Heart right ventricle (tissue), 16 donors: Measurements from ENCODE around the gene KRTAP20-3. TPM values are rescaled to one million over a fixed set of nuclear protein-coding genes. Genes with fewer than 3 reads are reported as not detected.

ENCODE experiments used
- ATAC-seq, 8 donors: fragments of 200-7000 bp; cut with Tn5 transposase; one replicate each; pipeline ENCODE4 v1.9.1; 2020; ENCODE audit warnings: mild to moderate bottlenecking in 8 of 8, moderate library complexity in 8 of 8, moderate number of reproducible peaks in 1 of 8
- DNase-seq, 2 donors: peaks; one replicate each; pipeline ENCODE4 v3.0.0-alpha.2; 2020
- H3K27ac ChIP-seq, 10 donors: fragments of 200-600 bp; sonication (generic) in 2 of 10; one replicate each; pipeline versions ENCODE4 v1.5.0 to v1.8.0; 2020 to 2022; ENCODE audit warnings: mild to moderate bottlenecking in 3 of 10
- H3K27me3 ChIP-seq, 7 donors: fragments of 200-600 bp; one replicate each; pipeline ENCODE4 v1.8.0; 2021 to 2022; ENCODE audit warnings: mild to moderate bottlenecking in 2 of 7
- H3K36me3 ChIP-seq, 9 donors: fragments of 200-600 bp; sonication (generic) in 1 of 9; one replicate each; pipeline versions ENCODE4 v1.5.0 to v1.8.0; 2020 to 2022; ENCODE audit warnings: mild to moderate bottlenecking in 2 of 9
- H3K4me1 ChIP-seq, 9 donors: fragments of 200-600 bp; sonication (generic) in 1 of 9; one replicate each; pipeline versions ENCODE4 v1.5.0 to v1.8.0; 2020 to 2022; ENCODE audit warnings: mild to moderate bottlenecking in 4 of 9
- H3K4me3 ChIP-seq, 10 donors: fragments of 200-600 bp; sonication (generic) in 2 of 10; one replicate each; pipeline versions ENCODE4 v1.5.0 to v1.8.0; 2020 to 2022; ENCODE audit warnings: mild to moderate bottlenecking in 7 of 10, moderate library complexity in 2 of 10
- H3K9me3 ChIP-seq, 11 donors: fragments of 200-600 bp in 10 of 11; sonication (generic) in 2 of 11; one replicate each; pipeline versions ENCODE4 v1.5.0 to v1.8.0; 2013 to 2022; ENCODE audit warnings: mild to moderate bottlenecking in 2 of 11, control low read depth in 1 of 11, moderate library complexity in 1 of 11
- WGBS, 2 donors: extraction: QIAGEN DNeasy Blood & Tissue Kit; methylation state at CpG; one replicate each; pipeline ENCODE4 v1.1.7; 2013; ENCODE audit warnings: inconsistent platforms in 1 of 2; 5-methylcytosine and 5-hydroxymethylcytosine counted together
- intact Hi-C, 10 donors: fragments of 100-400 bp; cut with DNase I; formaldehyde crosslinking; loops; one replicate each; pipeline versions ENCODE4 v1.11.1 to v1.14.2; 2022
- polyA plus RNA-seq, 2 donors: library from polyadenylated mRNA; stranded (reverse); fragments of 200-250 nt; gene quantifications; one replicate each; pipeline ENCODE4 v1.2.3, GENCODE V29; 2013
- total RNA-seq, 10 donors: library from RNA; stranded (reverse); fragmentation: NEBNext Ultra II Directional in 3 of 10; extraction: Animal tissue kit (Norgen Biotek cat#: 25700) in 3 of 10; gene quantifications; one replicate each; pipeline versions ENCODE4 v1.2.1 to v1.2.4, GENCODE V29; 2021 to 2023
- TF ChIP-seq, protein P1 (sequence below), 9 donors: fragments of 200-600 bp; sonication (generic) in 2 of 9; IDR thresholded peaks; one replicate each; pipeline versions ENCODE4 v1.5.0 to v1.8.0; 2021 to 2022; ENCODE audit warnings: antibody characterized with exemption in 9 of 9, mild to moderate bottlenecking in 5 of 9, moderate library complexity in 1 of 9
- donor health status: Arrhythmogenic right ventricular cardiomyopathy.
- donor health status: ischemic (EF 13 %, LVEDD 7.1; RV severe dilation, severe dysfunction).
- donor health status: healthy with polysubstance abuse.
- donor health status: DM: no; HTN: yes; CAD: no.
- donor health status: DM: no; HTN: no; CAD: no.
- donor health status: ischemic (EF 25% LVEDD 6.9; RV normal size, moderate dysfunction).
- donor health status: ischemic (EF 25% LVEDD 5.7; RV mildly dilated, moderate dysfunction).
- donor health status: healthy.
- donor health status: DM: yes; HTN: yes; CAD: no.
- donor health status: Ischemic cardiomyopathy.
- donor health status: ischemic (EF 35%, LVEDD 5.7; RV mildly dilated, moderate dysfunction).
- donor health status: nonischemic (EF 11% LVEDD 7.7; RV severe dilation, severe dysfunction).
- donor health status: DM: yes; HTN: yes; CAD: no.
- donor health status: PGD.
- donor health status: ischemic (EF 29% LVEDD 5.4; RV normal size, mild dysfunction).
- donor health status: nonischemic (EF 23%, LVEDD 6.1; RV moderate dilation, normal function).

KRTAP20-3 gene
- total and polyA plus RNA-seq, 12 donors, result not detected

- DNase-seq (no peak), ATAC-seq (no peak)
- Histone ChIP-seq H3K36me3 (no peaks in the 10 kb centered on the region), H3K4me1 (no peaks in the 10 kb centered on the region), H3K27me3 (no peaks in the 10 kb centered on the region), H3K9me3 (peaks cover 0 to 16% (median 3%) of the 10 kb centered on the region in 11 donors), H3K4me3 (no peak overlapping the region), H3K27ac (no peak overlapping the region)
- TF ChIP-seq, protein P1, sequence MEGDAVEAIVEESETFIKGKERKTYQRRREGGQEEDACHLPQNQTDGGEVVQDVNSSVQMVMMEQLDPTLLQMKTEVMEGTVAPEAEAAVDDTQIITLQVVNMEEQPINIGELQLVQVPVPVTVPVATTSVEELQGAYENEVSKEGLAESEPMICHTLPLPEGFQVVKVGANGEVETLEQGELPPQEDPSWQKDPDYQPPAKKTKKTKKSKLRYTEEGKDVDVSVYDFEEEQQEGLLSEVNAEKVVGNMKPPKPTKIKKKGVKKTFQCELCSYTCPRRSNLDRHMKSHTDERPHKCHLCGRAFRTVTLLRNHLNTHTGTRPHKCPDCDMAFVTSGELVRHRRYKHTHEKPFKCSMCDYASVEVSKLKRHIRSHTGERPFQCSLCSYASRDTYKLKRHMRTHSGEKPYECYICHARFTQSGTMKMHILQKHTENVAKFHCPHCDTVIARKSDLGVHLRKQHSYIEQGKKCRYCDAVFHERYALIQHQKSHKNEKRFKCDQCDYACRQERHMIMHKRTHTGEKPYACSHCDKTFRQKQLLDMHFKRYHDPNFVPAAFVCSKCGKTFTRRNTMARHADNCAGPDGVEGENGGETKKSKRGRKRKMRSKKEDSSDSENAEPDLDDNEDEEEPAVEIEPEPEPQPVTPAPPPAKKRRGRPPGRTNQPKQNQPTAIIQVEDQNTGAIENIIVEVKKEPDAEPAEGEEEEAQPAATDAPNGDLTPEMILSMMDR (IDR thresholded peaks at IDR 0.05), result no peak
- WGBS, 2 donors, result 53 to 60% methylated on average over 7 of the region's 7 CpGs
- intact Hi-C loops, result loop anchor here in 1 of 10 donors (5.0 kb wide), 1 partner anchor 33 kb away; no protein-coding TSS in a partner anchor
Observed at GRCh38 chr21:30689822-30690221, 47.2 kb downstream of the KRTAP20-3 start.

Other genes starting within 250 kb of the KRTAP20-3 start
- gene KRTAP13-1, start 246.8 kb upstream of the KRTAP20-3 start, total RNA-seq, result not detected
- gene KRTAP13-1, start 246.8 kb upstream of the KRTAP20-3 start, polyA plus RNA-seq, result not detected
- gene KRTAP13-3, start 216.9 kb upstream of the KRTAP20-3 start, total RNA-seq, result not detected
- gene KRTAP13-3, start 216.9 kb upstream of the KRTAP20-3 start, polyA plus RNA-seq, result not detected
- not detected for gene KRTAP13-4, start 212.6 kb upstream of the KRTAP20-3 start, total RNA-seq
- not detected for gene KRTAP13-4, start 212.6 kb upstream of the KRTAP20-3 start, polyA plus RNA-seq
- gene KRTAP15-1, start 202.6 kb upstream of the KRTAP20-3 start, total RNA-seq, result not detected
- gene KRTAP15-1, start 202.6 kb upstream of the KRTAP20-3 start, polyA plus RNA-seq, result not detected
- gene KRTAP19-1, start 162.5 kb upstream of the KRTAP20-3 start, total RNA-seq, result not detected
- gene KRTAP19-1, start 162.5 kb upstream of the KRTAP20-3 start, polyA plus RNA-seq, result not detected
- gene KRTAP19-2, start 155.4 kb upstream of the KRTAP20-3 start, total RNA-seq, result not detected
- not detected for gene KRTAP19-2, start 155.4 kb upstream of the KRTAP20-3 start, polyA plus RNA-seq
- gene KRTAP19-3, start 150.9 kb upstream of the KRTAP20-3 start, total RNA-seq, result not detected
- gene KRTAP19-3, start 150.9 kb upstream of the KRTAP20-3 start, polyA plus RNA-seq, result not detected
- gene KRTAP19-4, start 145.7 kb upstream of the KRTAP20-3 start, total RNA-seq, result not detected
- gene KRTAP19-4, start 145.7 kb upstream of the KRTAP20-3 start, polyA plus RNA-seq, result not detected
- not detected for gene KRTAP19-5, start 140.7 kb upstream of the KRTAP20-3 start, total RNA-seq
- gene KRTAP19-5, start 140.7 kb upstream of the KRTAP20-3 start, polyA plus RNA-seq, result not detected
- not detected for gene KRTAP19-6, start 101.0 kb upstream of the KRTAP20-3 start, total RNA-seq
- not detected for gene KRTAP19-6, start 101.0 kb upstream of the KRTAP20-3 start, polyA plus RNA-seq
- not detected for gene KRTAP19-7, start 81.5 kb upstream of the KRTAP20-3 start, total RNA-seq
- gene KRTAP19-7, start 81.5 kb upstream of the KRTAP20-3 start, polyA plus RNA-seq, result not detected
- gene KRTAP22-2, start 52.5 kb upstream of the KRTAP20-3 start, total RNA-seq, result not detected
- not detected for gene KRTAP22-2, start 52.5 kb upstream of the KRTAP20-3 start, polyA plus RNA-seq
- not detected for gene KRTAP6-3, start 50.4 kb upstream of the KRTAP20-3 start, total RNA-seq
- not detected for gene KRTAP6-3, start 50.4 kb upstream of the KRTAP20-3 start, polyA plus RNA-seq
- not detected for gene KRTAP6-2, start 44.0 kb upstream of the KRTAP20-3 start, total RNA-seq
- gene KRTAP6-2, start 44.0 kb upstream of the KRTAP20-3 start, polyA plus RNA-seq, result not detected
- not detected for gene KRTAP22-1, start 41.8 kb upstream of the KRTAP20-3 start, total RNA-seq
- gene KRTAP22-1, start 41.8 kb upstream of the KRTAP20-3 start, polyA plus RNA-seq, result not detected
- not detected for gene KRTAP6-1, start 28.9 kb upstream of the KRTAP20-3 start, total RNA-seq
- not detected for gene KRTAP6-1, start 28.9 kb upstream of the KRTAP20-3 start, polyA plus RNA-seq
- not detected for gene KRTAP20-1, start 26.4 kb upstream of the KRTAP20-3 start, total RNA-seq
- not detected for gene KRTAP20-1, start 26.4 kb upstream of the KRTAP20-3 start, polyA plus RNA-seq
- gene KRTAP20-4, start 22.2 kb upstream of the KRTAP20-3 start, total RNA-seq, result not detected
- not detected for gene KRTAP20-4, start 22.2 kb upstream of the KRTAP20-3 start, polyA plus RNA-seq
- gene KRTAP20-2, start 7.7 kb upstream of the KRTAP20-3 start, total RNA-seq, result not detected
- gene KRTAP20-2, start 7.7 kb upstream of the KRTAP20-3 start, polyA plus RNA-seq, result not detected
- not detected for gene KRTAP21-3, start 75.9 kb downstream of the KRTAP20-3 start, total RNA-seq
- not detected for gene KRTAP21-3, start 75.9 kb downstream of the KRTAP20-3 start, polyA plus RNA-seq
- gene KRTAP21-2, start 104.4 kb downstream of the KRTAP20-3 start, total RNA-seq, result not detected
- gene KRTAP21-2, start 104.4 kb downstream of the KRTAP20-3 start, polyA plus RNA-seq, result not detected
- not detected for gene KRTAP21-1, start 112.6 kb downstream of the KRTAP20-3 start, total RNA-seq
- not detected for gene KRTAP21-1, start 112.6 kb downstream of the KRTAP20-3 start, polyA plus RNA-seq
- not detected for gene KRTAP8-1, start 170.4 kb downstream of the KRTAP20-3 start, total RNA-seq
- gene KRTAP8-1, start 170.4 kb downstream of the KRTAP20-3 start, polyA plus RNA-seq, result not detected
- gene KRTAP7-1, start 186.9 kb downstream of the KRTAP20-3 start, total RNA-seq, result not detected
- not detected for gene KRTAP7-1, start 186.9 kb downstream of the KRTAP20-3 start, polyA plus RNA-seq
- gene KRTAP11-1, start 238.7 kb downstream of the KRTAP20-3 start, total RNA-seq, result not detected
- not detected for gene KRTAP11-1, start 238.7 kb downstream of the KRTAP20-3 start, polyA plus RNA-seq